Left renal cortex interstitium (tissue), 4 donors: Measurements from ENCODE around the gene FBXL7. TPM values are rescaled to one million over a fixed set of nuclear protein-coding genes. Genes with fewer than 3 reads are reported as not detected.

Source experiments
- DNase-seq, 4 donors: peaks; one replicate each; pipeline ENCODE4 v3.0.0-alpha.2; 2013; ENCODE audit warnings: low read depth in 4 of 4, low spot score in 2 of 4, missing footprints in 1 of 4
- polyA plus RNA-seq, 4 donors: library from polyadenylated mRNA; unstranded; fragments of 120-200 nt; gene quantifications; one replicate each; pipeline ENCODE4 v1.2.1, GENCODE V29; 2013; ENCODE audit not compliant: insufficient read length in 4 of 4

Gene FBXL7
- polyA plus RNA-seq, 4 donors: 24.1 to 29.8 (median 26.8) TPM

GRCh38 chr5:15737871-15738664, 238.1 kb downstream of the FBXL7 start:
- DNase-seq: no peak

- DNase-seq: no peak
Observed at GRCh38 chr5:15740383-15740782, 240.4 kb downstream of the FBXL7 start.

GRCh38 chr5:15741591-15741990, 241.6 kb downstream of the FBXL7 start:
- DNase-seq: no peak

GRCh38 chr5:15746833-15747232, 246.9 kb downstream of the FBXL7 start:
- DNase-seq: no peak

- DNase-seq: no peak
Observed at GRCh38 chr5:15748266-15748665, 248.3 kb downstream of the FBXL7 start.

GRCh38 chr5:15752663-15753285, 252.8 kb downstream of the FBXL7 start:
- no peak for DNase-seq

- DNase-seq: no peak
Observed at GRCh38 chr5:15753752-15754151, 253.8 kb downstream of the FBXL7 start.

- DNase-seq: no peak
Observed at GRCh38 chr5:15757103-15757502, 257.1 kb downstream of the FBXL7 start.

GRCh38 chr5:15757619-15758018, 257.6 kb downstream of the FBXL7 start:
- no peak for DNase-seq

GRCh38 chr5:15762668-15763067, 262.7 kb downstream of the FBXL7 start:
- no peak for DNase-seq

- DNase-seq: no peak
Observed at GRCh38 chr5:15763754-15764153, 263.8 kb downstream of the FBXL7 start.

- no peak for DNase-seq
Observed at GRCh38 chr5:15768936-15769335, 269.0 kb downstream of the FBXL7 start.

- DNase-seq: no peak
Observed at GRCh38 chr5:15772131-15772530, 272.2 kb downstream of the FBXL7 start.

- DNase-seq: no peak
Observed at GRCh38 chr5:15774632-15775031, 274.7 kb downstream of the FBXL7 start.

- DNase-seq: no peak
Observed at GRCh38 chr5:15776346-15776745, 276.4 kb downstream of the FBXL7 start.

GRCh38 chr5:15783734-15784133, 283.8 kb downstream of the FBXL7 start:
- no peak for DNase-seq

GRCh38 chr5:15785531-15785981, 285.6 kb downstream of the FBXL7 start:
- DNase-seq: no peak

- no peak for DNase-seq
Observed at GRCh38 chr5:15786326-15786725, 286.3 kb downstream of the FBXL7 start.

- no peak for DNase-seq
Observed at GRCh38 chr5:15786884-15787283, 286.9 kb downstream of the FBXL7 start.

- no peak for DNase-seq
Observed at GRCh38 chr5:15787681-15788080, 287.7 kb downstream of the FBXL7 start.

- DNase-seq: no peak
Observed at GRCh38 chr5:15789642-15790041, 289.7 kb downstream of the FBXL7 start.

GRCh38 chr5:15790446-15791018, 290.6 kb downstream of the FBXL7 start:
- no peak for DNase-seq
